GM21717 (cell line): ENCODE results near the gene APOL4.
"Not testable (repeated sequence)": the region's sequence is repeated elsewhere in the genome, so short reads cannot be mapped to it uniquely, and the experiment has no call there.

Experiments used
- ATAC-seq: cut with Tn5 transposase; IDR thresholded peaks from one replicate; pipeline ENCODE4 v1.9.1; 2021; ENCODE audit warnings: mild to moderate bottlenecking, moderate library complexity; ENCODE audit not compliant: unreplicated experiment

Gene APOL4

GRCh38 chr22:36201630-36202319 is at the start of gene APOL4:
Gene APOL4, minus strand, starts transcription at chr22:36201809. Its CDS starts 75 bp downstream, at chr22:36201734.
- ATAC-seq: no peak

DNA sequence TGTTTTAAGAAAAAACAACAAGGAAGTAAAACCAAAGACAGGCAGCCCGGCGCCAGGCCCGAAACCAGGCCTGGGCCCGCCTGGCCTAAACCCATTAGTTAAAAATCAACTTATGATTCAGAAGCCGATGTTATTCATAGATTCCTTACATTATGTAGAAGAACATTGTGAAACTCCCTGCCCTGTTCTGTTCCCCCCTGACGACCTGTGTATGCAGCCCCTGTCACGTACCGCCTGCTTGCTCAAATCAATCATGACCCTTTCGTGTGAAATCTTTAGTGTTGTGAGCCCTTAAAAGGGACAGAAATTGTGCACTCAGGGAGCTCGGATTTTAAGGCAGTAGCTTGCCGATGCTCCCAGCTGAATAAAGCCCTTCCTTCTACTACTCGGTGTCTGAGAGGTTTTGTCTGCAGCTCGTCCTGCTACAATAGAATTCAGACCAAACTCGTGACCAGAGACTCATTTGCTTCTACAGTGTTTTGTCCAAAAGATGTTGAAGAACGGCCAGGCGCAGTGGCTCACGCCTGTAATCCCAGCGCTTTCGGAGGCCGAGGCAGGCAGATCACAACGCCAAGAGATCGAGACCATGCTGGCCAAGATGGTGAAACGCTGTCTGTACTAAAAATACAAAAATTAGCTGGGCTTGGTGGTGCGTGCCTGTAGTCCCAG is 48.8 kb upstream of the APOL4 start:
- ATAC-seq: not testable (repeated sequence)

- ATAC-seq: no peak
Observed at GRCh38 chr22:36249160-36249559, 47.6 kb upstream of the APOL4 start.

DNA sequence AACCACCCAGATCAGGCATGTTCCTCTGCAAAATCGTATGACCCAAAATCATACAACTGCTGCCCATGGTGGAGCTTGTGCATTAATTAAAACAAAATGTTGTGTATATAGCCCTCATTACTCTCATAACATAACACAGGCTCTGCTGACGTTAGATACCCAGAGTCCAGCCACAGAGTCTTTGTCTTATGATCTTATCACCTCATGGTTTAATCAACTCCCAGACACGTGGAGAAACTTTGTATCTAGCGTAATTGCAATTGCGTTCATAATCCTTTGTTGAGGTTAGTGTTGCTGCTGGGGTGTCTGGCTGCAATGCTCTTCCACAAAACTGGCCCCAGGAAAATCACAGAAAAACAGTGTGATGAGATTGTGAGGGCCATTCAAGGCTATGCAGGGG is 46.3 kb upstream of the APOL4 start:
- ATAC-seq: no peak

DNA sequence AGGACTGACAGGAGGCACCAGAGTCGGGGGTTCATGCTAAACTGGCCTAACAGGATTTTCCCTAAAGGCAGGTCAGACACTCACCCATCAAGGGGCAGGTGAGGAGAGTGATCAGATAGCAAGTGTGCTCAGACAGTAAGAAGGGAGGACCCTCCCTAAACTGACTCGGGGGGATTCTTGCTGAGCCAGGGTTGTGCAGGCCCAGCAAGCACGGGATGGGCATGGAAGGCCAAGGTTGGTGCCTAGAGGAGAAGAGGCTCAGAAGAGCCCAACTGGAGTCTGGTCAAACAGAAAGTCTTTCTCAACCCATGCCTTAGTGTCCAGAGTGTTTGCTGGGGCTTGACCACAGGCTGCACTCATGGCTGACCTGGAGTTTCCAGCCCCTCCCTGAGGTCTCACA is 45.1 kb upstream of the APOL4 start:
- ATAC-seq: no peak

GRCh38 chr22:36245805-36246356 is 44.3 kb upstream of the APOL4 start:
- no peak for ATAC-seq

- no peak for ATAC-seq
Observed at GRCh38 chr22:36244522-36245391, 43.1 kb upstream of the APOL4 start.

DNA sequence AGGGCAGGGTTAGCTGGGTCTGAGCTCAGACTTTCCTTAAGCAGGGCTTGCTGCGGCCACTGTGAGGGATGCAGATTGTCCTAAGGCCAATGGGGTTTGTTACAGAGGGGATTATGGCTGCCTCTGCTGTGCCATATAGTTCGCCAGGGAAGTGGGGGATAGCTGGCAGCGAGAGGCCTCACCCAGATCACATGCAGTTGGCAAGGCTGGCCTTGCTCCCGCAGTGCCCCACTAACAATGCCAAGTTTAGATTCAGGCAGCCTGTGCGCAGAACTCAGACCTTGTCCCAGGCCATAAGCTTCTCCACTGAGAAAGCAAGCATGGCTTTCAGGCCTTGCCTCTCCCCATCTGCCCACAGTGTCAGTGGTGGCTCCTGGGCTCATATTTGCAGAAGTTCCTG is 42.4 kb upstream of the APOL4 start:
- no peak for ATAC-seq

GRCh38 chr22:36239401-36240171 is 38.0 kb upstream of the APOL4 start, which contains the start of gene APOL2:
Gene APOL2, minus strand, starts transcription at chr22:36239527. Its CDS starts 6,365 bp downstream, at chr22:36233162.
- peak; percentile 87 for ATAC-seq

DNA sequence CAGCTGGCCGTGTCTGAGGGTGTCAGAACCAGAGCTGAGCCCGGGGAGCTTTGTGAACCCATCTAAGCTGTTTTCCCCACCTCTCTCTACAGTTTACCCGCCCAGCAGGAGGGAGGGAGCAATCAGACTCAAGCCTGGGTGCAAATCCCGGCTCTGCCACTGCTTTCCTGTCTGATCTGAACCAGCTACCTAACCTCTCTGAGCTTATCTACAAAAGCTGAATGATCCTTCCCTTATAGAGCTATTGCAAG is 37.5 kb upstream of the APOL4 start:
- ATAC-seq: no peak

GRCh38 chr22:36238373-36239149 is 37.0 kb upstream of the APOL4 start:
- ATAC-seq: no peak

GRCh38 chr22:36237462-36238372 is 36.1 kb upstream of the APOL4 start:
- no peak for ATAC-seq

- no peak for ATAC-seq
Observed at GRCh38 chr22:36236388-36237319, 35.0 kb upstream of the APOL4 start.

- no peak for ATAC-seq
Observed at GRCh38 chr22:36235585-36235984, 34.0 kb upstream of the APOL4 start.

GRCh38 chr22:36234919-36235318 is 33.3 kb upstream of the APOL4 start:
- no peak for ATAC-seq

- no peak for ATAC-seq
Observed at GRCh38 chr22:36234213-36234612, 32.6 kb upstream of the APOL4 start.

GRCh38 chr22:36233796-36234195 is 32.2 kb upstream of the APOL4 start:
- ATAC-seq: no peak
